K562 (cell line): ENCODE data around the gene RCSD1. TPM values are rescaled to one million over a fixed set of nuclear protein-coding genes. Genes with fewer than 3 reads are reported as not detected.

Source experiments
- MYC ChIP-seq, 2 experiments: fragments of 250-450 bp in 1 of 2; sonication (Bioruptor Pico) in 1 of 2; IDR thresholded peaks; 2 replicates each; pipeline versions ENCODE4 v1.5.1 to v1.6.1; 2012 to 2021; ENCODE audit warnings: low read depth in 2 of 2, borderline replicate concordance in 1 of 2, improper control_type of control experiment in 1 of 2, low read length in 1 of 2, mild to moderate bottlenecking in 1 of 2, moderate library complexity in 1 of 2
- POLR2G ChIP-seq: fragments of 200-400 bp; formaldehyde crosslinking; IDR thresholded peaks from 2 replicates; pipeline ENCODE4 v1.6.1; 2017; ENCODE audit warnings: low read depth, mild to moderate bottlenecking, antibody characterized with exemption, low read length, moderate library complexity
- polyA plus RNA-seq, 8 experiments: library from polyadenylated mRNA; depleted of rRNA in 4 of 8; stranded (reverse) in 5 of 8; unstranded in 3 of 8; fragments of >200 nt; fragmentation: Nextera tagmentation in 2 of 8; fragmentation: Illumina TruSeq in 1 of 8; extraction: Ambion mirVana in 2 of 8; extraction: Trizol in 1 of 8; gene quantifications; 2 replicates each; pipeline versions ENCODE4 v1.2.1 to v1.2.3, GENCODE V29; 2011 to 2014; ENCODE audit warnings: inconsistent platforms in 1 of 8, missing spikeins in 1 of 8
- total RNA-seq, 7 experiments: library from RNA; depleted of rRNA in 6 of 7; stranded (reverse); fragments of >200 nt in 6 of 7; fragmentation: Illumina TruSeq in 2 of 7; extraction: Trizol in 2 of 7; gene quantifications; 2 replicates each; pipeline versions ENCODE4 v1.2.1 to v1.2.3, GENCODE V29; 2011 to 2021; ENCODE audit warnings: low replicate concordance in 1 of 7
- TF ChIP-seq, protein P1 (sequence below), 2 experiments: IDR thresholded peaks in 1 of 2; conservative IDR thresholded peaks in 1 of 2; 2 replicates each; pipeline ENCODE4 v1.6.1; 2016; ENCODE audit warnings: low read depth in 2 of 2, mild to moderate bottlenecking in 1 of 2, missing compliant biosample characterization in 1 of 2, missing genetic modification characterization in 1 of 2, moderate library complexity in 1 of 2
- TF ChIP-seq, protein P2 (sequence below): fragments of 250-450 bp; sonication (Bioruptor Pico); IDR thresholded peaks from 2 replicates; pipeline ENCODE4 v1.8.0; 2022; ENCODE audit warnings: inconsistent platforms, mild to moderate bottlenecking, moderate library complexity, borderline replicate concordance
- TF ChIP-seq, protein P3 (sequence below), 2 experiments: fragments of 450-650 bp; IDR thresholded peaks; 2 replicates each; pipeline ENCODE4 v1.6.1; 2018; ENCODE audit warnings: mild to moderate bottlenecking in 2 of 2, low read depth in 1 of 2; ENCODE audit not compliant: partially characterized antibody in 2 of 2
- TF ChIP-seq, protein P4 (sequence below): sonication (generic); formaldehyde crosslinking; IDR thresholded peaks from 2 replicates; pipeline ENCODE4 v1.8.1; 2023; ENCODE audit warnings: mild to moderate bottlenecking, missing genetic modification reagents

RCSD1 gene
- total and polyA plus RNA-seq, 9 of the 15 experiments (the other 6 are each of a cell fraction or from before 2014, with no cell fraction given), result 7.8 to 69.8 (median 45.3) TPM

DNA sequence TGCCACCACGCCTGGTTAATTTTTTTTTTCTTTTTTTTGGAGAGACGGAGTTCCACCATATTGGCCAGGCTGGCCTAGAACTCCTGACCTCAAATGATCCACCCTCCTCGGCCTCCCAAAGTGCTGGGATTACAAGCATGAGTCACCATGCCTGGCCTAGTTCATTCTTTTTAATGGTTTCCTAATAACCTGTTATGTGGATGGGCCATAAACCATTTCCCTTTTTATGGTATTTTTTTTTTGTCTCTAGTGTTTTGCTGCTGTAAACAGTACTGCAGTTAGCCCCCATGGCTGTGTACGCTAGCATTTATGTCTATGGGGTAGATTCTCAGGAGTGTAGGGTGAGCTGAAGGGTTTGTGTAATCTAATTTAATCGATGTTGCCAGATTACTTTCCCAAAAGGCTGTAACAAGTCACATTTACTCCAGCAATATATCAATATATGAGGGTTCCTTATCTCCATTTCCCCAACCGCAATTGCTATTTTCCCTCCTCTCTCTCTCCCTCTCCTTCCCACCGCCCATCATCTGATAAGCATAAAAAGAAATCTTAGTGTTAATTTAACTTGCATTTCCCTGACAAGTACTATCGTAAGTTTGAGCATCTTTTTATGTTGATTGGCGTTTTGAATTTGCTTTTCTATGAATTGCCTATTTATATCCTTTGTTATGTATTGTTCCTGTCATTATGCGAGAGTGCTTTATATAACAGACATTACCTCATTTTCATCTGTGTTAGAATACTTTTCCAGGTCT lies 28.7 kb downstream of the RCSD1 start (continued):
- TF ChIP-seq, protein P1, sequence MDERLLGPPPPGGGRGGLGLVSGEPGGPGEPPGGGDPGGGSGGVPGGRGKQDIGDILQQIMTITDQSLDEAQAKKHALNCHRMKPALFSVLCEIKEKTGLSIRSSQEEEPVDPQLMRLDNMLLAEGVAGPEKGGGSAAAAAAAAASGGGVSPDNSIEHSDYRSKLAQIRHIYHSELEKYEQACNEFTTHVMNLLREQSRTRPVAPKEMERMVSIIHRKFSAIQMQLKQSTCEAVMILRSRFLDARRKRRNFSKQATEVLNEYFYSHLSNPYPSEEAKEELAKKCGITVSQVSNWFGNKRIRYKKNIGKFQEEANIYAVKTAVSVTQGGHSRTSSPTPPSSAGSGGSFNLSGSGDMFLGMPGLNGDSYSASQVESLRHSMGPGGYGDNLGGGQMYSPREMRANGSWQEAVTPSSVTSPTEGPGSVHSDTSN (CRISPR knock-in tag; IDR thresholded peaks at IDR 0.05; ENCODE audit: low read depth), result no peak
- TF ChIP-seq, protein P1 (tag; conservative IDR thresholded peaks at IDR 0.05; ENCODE audit: low read depth), result peak; percentile 56; the same call in 1 of the 2 replicates
- TF ChIP-seq, protein P2, sequence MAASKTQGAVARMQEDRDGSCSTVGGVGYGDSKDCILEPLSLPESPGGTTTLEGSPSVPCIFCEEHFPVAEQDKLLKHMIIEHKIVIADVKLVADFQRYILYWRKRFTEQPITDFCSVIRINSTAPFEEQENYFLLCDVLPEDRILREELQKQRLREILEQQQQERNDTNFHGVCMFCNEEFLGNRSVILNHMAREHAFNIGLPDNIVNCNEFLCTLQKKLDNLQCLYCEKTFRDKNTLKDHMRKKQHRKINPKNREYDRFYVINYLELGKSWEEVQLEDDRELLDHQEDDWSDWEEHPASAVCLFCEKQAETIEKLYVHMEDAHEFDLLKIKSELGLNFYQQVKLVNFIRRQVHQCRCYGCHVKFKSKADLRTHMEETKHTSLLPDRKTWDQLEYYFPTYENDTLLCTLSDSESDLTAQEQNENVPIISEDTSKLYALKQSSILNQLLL, result no peak
- TF ChIP-seq, protein P3, sequence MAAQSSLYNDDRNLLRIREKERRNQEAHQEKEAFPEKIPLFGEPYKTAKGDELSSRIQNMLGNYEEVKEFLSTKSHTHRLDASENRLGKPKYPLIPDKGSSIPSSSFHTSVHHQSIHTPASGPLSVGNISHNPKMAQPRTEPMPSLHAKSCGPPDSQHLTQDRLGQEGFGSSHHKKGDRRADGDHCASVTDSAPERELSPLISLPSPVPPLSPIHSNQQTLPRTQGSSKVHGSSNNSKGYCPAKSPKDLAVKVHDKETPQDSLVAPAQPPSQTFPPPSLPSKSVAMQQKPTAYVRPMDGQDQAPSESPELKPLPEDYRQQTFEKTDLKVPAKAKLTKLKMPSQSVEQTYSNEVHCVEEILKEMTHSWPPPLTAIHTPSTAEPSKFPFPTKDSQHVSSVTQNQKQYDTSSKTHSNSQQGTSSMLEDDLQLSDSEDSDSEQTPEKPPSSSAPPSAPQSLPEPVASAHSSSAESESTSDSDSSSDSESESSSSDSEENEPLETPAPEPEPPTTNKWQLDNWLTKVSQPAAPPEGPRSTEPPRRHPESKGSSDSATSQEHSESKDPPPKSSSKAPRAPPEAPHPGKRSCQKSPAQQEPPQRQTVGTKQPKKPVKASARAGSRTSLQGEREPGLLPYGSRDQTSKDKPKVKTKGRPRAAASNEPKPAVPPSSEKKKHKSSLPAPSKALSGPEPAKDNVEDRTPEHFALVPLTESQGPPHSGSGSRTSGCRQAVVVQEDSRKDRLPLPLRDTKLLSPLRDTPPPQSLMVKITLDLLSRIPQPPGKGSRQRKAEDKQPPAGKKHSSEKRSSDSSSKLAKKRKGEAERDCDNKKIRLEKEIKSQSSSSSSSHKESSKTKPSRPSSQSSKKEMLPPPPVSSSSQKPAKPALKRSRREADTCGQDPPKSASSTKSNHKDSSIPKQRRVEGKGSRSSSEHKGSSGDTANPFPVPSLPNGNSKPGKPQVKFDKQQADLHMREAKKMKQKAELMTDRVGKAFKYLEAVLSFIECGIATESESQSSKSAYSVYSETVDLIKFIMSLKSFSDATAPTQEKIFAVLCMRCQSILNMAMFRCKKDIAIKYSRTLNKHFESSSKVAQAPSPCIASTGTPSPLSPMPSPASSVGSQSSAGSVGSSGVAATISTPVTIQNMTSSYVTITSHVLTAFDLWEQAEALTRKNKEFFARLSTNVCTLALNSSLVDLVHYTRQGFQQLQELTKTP (IDR thresholded peaks at IDR 0.05; ENCODE audit: low read depth in 1 of 2, partially characterized antibody in 2 of 2), result no peak
- TF ChIP-seq POLR2G, result no peak
- no peak for TF ChIP-seq MYC (IDR thresholded peaks at IDR 0.05; ENCODE audit: low read depth, low read length)
- TF ChIP-seq MYC (CRISPR knock-in tag; IDR thresholded peaks at IDR 0.05; ENCODE audit: borderline replicate concordance, low read depth), result no peak
- TF ChIP-seq, protein P4, sequence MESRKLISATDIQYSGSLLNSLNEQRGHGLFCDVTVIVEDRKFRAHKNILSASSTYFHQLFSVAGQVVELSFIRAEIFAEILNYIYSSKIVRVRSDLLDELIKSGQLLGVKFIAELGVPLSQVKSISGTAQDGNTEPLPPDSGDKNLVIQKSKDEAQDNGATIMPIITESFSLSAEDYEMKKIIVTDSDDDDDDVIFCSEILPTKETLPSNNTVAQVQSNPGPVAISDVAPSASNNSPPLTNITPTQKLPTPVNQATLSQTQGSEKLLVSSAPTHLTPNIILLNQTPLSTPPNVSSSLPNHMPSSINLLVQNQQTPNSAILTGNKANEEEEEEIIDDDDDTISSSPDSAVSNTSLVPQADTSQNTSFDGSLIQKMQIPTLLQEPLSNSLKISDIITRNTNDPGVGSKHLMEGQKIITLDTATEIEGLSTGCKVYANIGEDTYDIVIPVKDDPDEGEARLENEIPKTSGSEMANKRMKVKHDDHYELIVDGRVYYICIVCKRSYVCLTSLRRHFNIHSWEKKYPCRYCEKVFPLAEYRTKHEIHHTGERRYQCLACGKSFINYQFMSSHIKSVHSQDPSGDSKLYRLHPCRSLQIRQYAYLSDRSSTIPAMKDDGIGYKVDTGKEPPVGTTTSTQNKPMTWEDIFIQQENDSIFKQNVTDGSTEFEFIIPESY (CRISPR knock-in tag), result no peak
